GM12878 (cell line): ENCODE results near the gene SFMBT1. TPM values are rescaled to one million over a fixed set of nuclear protein-coding genes. Genes with fewer than 3 reads are reported as not detected.
A peak's percentile ranks its signal among the peaks of the same experiment; 100 is the strongest.

ENCODE experiments used
- ATF3 ChIP-seq: IDR thresholded peaks from 2 replicates; pipeline ENCODE4 v1.6.1; 2011; ENCODE audit warnings: low read depth, mild to moderate bottlenecking, low read length, moderate library complexity, borderline replicate concordance; ENCODE audit errors: extremely low read depth
- BRCA1 ChIP-seq: IDR thresholded peaks from 2 replicates; pipeline ENCODE4 v1.6.1; 2011; ENCODE audit warnings: low read depth, low read length, improper control_type of control experiment
- CBX5 ChIP-seq: sonication (generic); IDR thresholded peaks from 2 replicates; pipeline ENCODE4 v1.6.1; 2016; ENCODE audit warnings: low read depth, moderate library complexity, mild to moderate bottlenecking, inconsistent platforms
- GATAD2B ChIP-seq: fragments of 450-650 bp; conservative IDR thresholded peaks from 2 replicates; pipeline ENCODE4 v1.6.1; 2017; ENCODE audit warnings: low read depth, mild to moderate bottlenecking, moderate library complexity
- MTA3 ChIP-seq: IDR thresholded peaks from 2 replicates; pipeline ENCODE4 v1.6.1; 2012; ENCODE audit warnings: low read length, inconsistent platforms, borderline replicate concordance
- MYB ChIP-seq: fragments of 150-350 bp; IDR thresholded peaks from 2 replicates; pipeline ENCODE4 v1.6.1; 2014; ENCODE audit warnings: mild to moderate bottlenecking, low read depth, low read length, borderline replicate concordance
- NR2C1 ChIP-seq: fragments of 450-650 bp; IDR thresholded peaks from 2 replicates; pipeline ENCODE4 v1.6.1; 2017; ENCODE audit warnings: antibody characterized with exemption, mild to moderate bottlenecking, moderate library complexity
- PML ChIP-seq: IDR thresholded peaks from 2 replicates; pipeline ENCODE4 v1.6.1; 2012; ENCODE audit warnings: low read length, inconsistent platforms
- POLR2A ChIP-seq: IDR thresholded peaks from 2 replicates; pipeline ENCODE4 v1.6.1; 2011; ENCODE audit warnings: low read depth, mild to moderate bottlenecking, low read length
- RBBP5 ChIP-seq: fragments of 200-600 bp; sonication (generic); conservative IDR thresholded peaks from 2 replicates; pipeline ENCODE4 v1.6.1; 2016
- SMC3 ChIP-seq: IDR thresholded peaks from 2 replicates; pipeline ENCODE4 v1.6.1; 2011; ENCODE audit warnings: low read length, improper control_type of control experiment, borderline replicate concordance
- SREBF1 ChIP-seq: IDR thresholded peaks from 2 replicates; pipeline ENCODE4 v1.6.1; 2012; ENCODE audit warnings: mild to moderate bottlenecking, low read length
- STAT3 ChIP-seq: IDR thresholded peaks from 2 replicates; pipeline ENCODE4 v1.6.1; 2011; ENCODE audit warnings: low read depth, low read length, improper control_type of control experiment
- TARDBP ChIP-seq: IDR thresholded peaks from 2 replicates; pipeline ENCODE4 v1.6.1; 2016; ENCODE audit warnings: borderline replicate concordance
- WRNIP1 ChIP-seq: IDR thresholded peaks from 2 replicates; pipeline ENCODE4 v1.6.1; 2011; ENCODE audit warnings: low read depth, low read length, improper control_type of control experiment, borderline replicate concordance
- ZBED1 ChIP-seq: IDR thresholded peaks from 2 replicates; pipeline ENCODE4 v1.6.1; 2016; ENCODE audit warnings: borderline replicate concordance
- ZBTB33 ChIP-seq: fragments of 450-650 bp; IDR thresholded peaks from 2 replicates; pipeline ENCODE4 v1.6.1; 2017; ENCODE audit warnings: mild to moderate bottlenecking
- ZSCAN29 ChIP-seq: fragments of 450-650 bp; IDR thresholded peaks from 2 replicates; pipeline ENCODE4 v1.6.1; 2017; ENCODE audit warnings: mild to moderate bottlenecking, moderate library complexity
- polyA plus RNA-seq, 11 experiments: library from polyadenylated mRNA; depleted of rRNA in 4 of 11; unstranded in 6 of 11; stranded (reverse) in 5 of 11; fragments of >200 nt; fragmentation: Nextera tagmentation in 4 of 11; fragmentation: Illumina TruSeq in 1 of 11; extraction: Ambion mirVana in 4 of 11; extraction: Trizol in 1 of 11; gene quantifications; 1 replicate in 1 of 11; 2 replicates in 10 of 11; pipeline versions ENCODE4 v1.2.1 to v1.2.3, GENCODE V29; 2011 to 2016; ENCODE audit warnings: inconsistent platforms in 2 of 11, missing spikeins in 2 of 11, low read depth in 1 of 11
- total RNA-seq, 4 experiments: library from RNA; depleted of rRNA in 3 of 4; stranded (reverse); fragments of >200 nt in 3 of 4; fragmentation: Illumina TruSeq in 1 of 4; extraction: Trizol in 1 of 4; gene quantifications; 2 replicates each; pipeline versions ENCODE4 v1.2.1 to v1.2.3, GENCODE V29; 2013 to 2021

SFMBT1 gene
- total and polyA plus RNA-seq, 10 of the 15 experiments (the other 5 are each of a cell fraction or from before 2014, with no cell fraction given), result 3.2 to 19.5 (median 11.4) TPM

GRCh38 chr3:53044711-53045517 is 959 bp downstream of the SFMBT1 start (continued):
- TF ChIP-seq GATAD2B (peak; percentile 83), STAT3 (no peak), ZBTB33 (no peak), POLR2A (peak; percentile 49; the same call in 1 of the 2 replicates), MTA3 (no peak), SMC3 (no peak), WRNIP1 (no peak), SREBF1 (0 out of 2 replicates have a peak, but pooled peaks have one; percentile 28), ZSCAN29 (peak; percentile 75), BRCA1 (no peak), RBBP5 (no peak), NR2C1 (no peak), MYB (no peak), ZBED1 (no peak), CBX5 (no peak), PML (no peak), TARDBP (no peak), ATF3 (no peak)
